HCT116 (cell line): Measurements from ENCODE around the gene RAMP3. TPM values are rescaled to one million over a fixed set of nuclear protein-coding genes. Genes with fewer than 3 reads are reported as not detected.

Experiments used
- ATAC-seq: fragments of 200-7000 bp; cut with Tn5 transposase; 2 replicates; pipeline ENCODE4 v1.9.1; 2020; ENCODE audit warnings: mild to moderate bottlenecking, moderate library complexity
- BruUV-seq: library from RNA; stranded (reverse); fragments of 400-500 nt; replicated peaks from 2 replicates; lab custom pipeline; 2021; lab: Mats Ljungman, UMichigan
- CTCF ChIA-PET: fragments of 300-600 bp; sonication (Branson Sonifier 250); formaldehyde crosslinking; loops from one replicate; lab custom pipeline; 2021; ENCODE audit warnings: antibody characterized with exemption; lab: Charles Lee
- POLR2A ChIA-PET: fragments of 300-600, 350-600 bp; sonication (Branson Sonifier 250); formaldehyde crosslinking; loops from one replicate; lab custom pipeline; 2021; ENCODE audit warnings: antibody characterized with exemption; lab: Charles Lee
- RAD21 ChIA-PET, 2 experiments: fragments of 300-600 bp; sonication (Branson Sonifier 250); formaldehyde crosslinking; loops; one replicate each; lab custom pipeline; 2023; ENCODE audit warnings: low total read pairs in 2 of 2; ENCODE audit not compliant: uncharacterized antibody in 2 of 2, unreplicated experiment in 2 of 2, low non-redundant PET in 1 of 2; lab: Charles Lee
- DNase-seq: peaks from one replicate; pipeline ENCODE4 v3.0.0-alpha.2; 2010; ENCODE audit warnings: low read depth, low spot score
- H2AFZ ChIP-seq: fragments of 200-600 bp; shearing (Covaris generic), sonication (generic); 2 replicates; pipeline ENCODE4 v1.6.1; 2017; ENCODE audit warnings: low read depth, mixed run types, mixed read lengths, antibody characterized with exemption, low read length; ENCODE audit not compliant: poor library complexity, severe bottlenecking
- H3K27ac ChIP-seq: 2 replicates; pipeline ENCODE4 v1.5.1; 2012; ENCODE audit warnings: low read depth, low read length
- H3K27me3 ChIP-seq: fragments of 200-600 bp; sonication (generic); 2 replicates; pipeline ENCODE4 v1.6.1; 2016; ENCODE audit warnings: mixed run types, low read length, mixed read lengths; ENCODE audit not compliant: insufficient read depth
- H3K36me3 ChIP-seq, 2 experiments: fragments of 200-500 bp in 1 of 2; fragments of 200-600 bp in 1 of 2; sonication (Bioruptor generic) in 1 of 2; sonication (generic) in 1 of 2; 2 replicates each; pipeline versions ENCODE4 v1.5.1 to v1.6.1; 2014 to 2016; ENCODE audit warnings: low read length in 2 of 2, inconsistent platforms in 1 of 2, mixed read lengths in 1 of 2, mixed run types in 1 of 2; ENCODE audit not compliant: insufficient read depth in 2 of 2, control insufficient read depth in 1 of 2
- H3K4me1 ChIP-seq, 2 experiments: fragments of 200-600 bp in 1 of 2; sonication (generic) in 1 of 2; 2 replicates each; pipeline versions ENCODE4 v1.5.1 to v1.6.1; 2012 to 2017; ENCODE audit warnings: low read length in 2 of 2, inconsistent platforms in 1 of 2, mild to moderate bottlenecking in 1 of 2, mixed read lengths in 1 of 2, mixed run types in 1 of 2, moderate library complexity in 1 of 2; ENCODE audit not compliant: insufficient read depth in 2 of 2, control insufficient read depth in 1 of 2
- H3K4me2 ChIP-seq: fragments of 200-600 bp; sonication (generic); 2 replicates; pipeline ENCODE4 v1.6.1; 2017; ENCODE audit warnings: mixed run types, low read length, mixed read lengths
- H3K4me3 ChIP-seq, 2 experiments: fragments of 200-600 bp in 1 of 2; sonication (generic) in 1 of 2; replicated peaks in 1 of 2; 2 replicates each; pipeline ENCODE4 v1.5.1; 2011 to 2016; ENCODE audit warnings: low read length in 2 of 2, control low read depth in 1 of 2, low read depth in 1 of 2, mild to moderate bottlenecking in 1 of 2, mixed read lengths in 1 of 2, mixed run types in 1 of 2
- H3K79me2 ChIP-seq: fragments of 200-600 bp; sonication (generic); 2 replicates; pipeline ENCODE4 v1.6.1; 2017; ENCODE audit warnings: mild to moderate bottlenecking, mixed run types, low read length, moderate library complexity, mixed read lengths; ENCODE audit not compliant: insufficient read depth
- H3K9ac ChIP-seq: fragments of 200-600 bp; sonication (generic); 2 replicates; pipeline ENCODE4 v1.6.1; 2016; ENCODE audit warnings: low read length, mixed read lengths
- H3K9me2 ChIP-seq: fragments of 200-600 bp; sonication (generic), shearing (Covaris generic); 2 replicates; pipeline ENCODE4 v1.6.1; 2017; ENCODE audit warnings: mixed run types, mild to moderate bottlenecking, moderate library complexity; ENCODE audit not compliant: insufficient read depth
- H3K9me3 ChIP-seq, 2 experiments: fragments of 200-500 bp in 1 of 2; fragments of 200-600 bp in 1 of 2; sonication (Bioruptor generic) in 1 of 2; sonication (generic) in 1 of 2; 2 replicates each; pipeline ENCODE4 v1.6.1; 2014 to 2017; ENCODE audit warnings: low read length in 2 of 2, mixed read lengths in 2 of 2, inconsistent platforms in 1 of 2, low read depth in 1 of 2, mild to moderate bottlenecking in 1 of 2, mixed run types in 1 of 2, moderate library complexity in 1 of 2; ENCODE audit not compliant: control insufficient read depth in 1 of 2, insufficient read depth in 1 of 2
- H4K20me1 ChIP-seq: fragments of 200-600 bp; sonication (generic), shearing (Covaris generic); 2 replicates; pipeline ENCODE4 v1.6.1; 2017; ENCODE audit warnings: mixed run types, mild to moderate bottlenecking, moderate library complexity; ENCODE audit not compliant: insufficient read depth
- CBX3 ChIP-seq: IDR thresholded peaks from 2 replicates; pipeline ENCODE4 v1.6.1; 2012; ENCODE audit warnings: low read depth
- CEBPB ChIP-seq: IDR thresholded peaks from 2 replicates; pipeline ENCODE4 v1.6.1; 2012; ENCODE audit warnings: low read depth
- ELF1 ChIP-seq: IDR thresholded peaks from 2 replicates; pipeline ENCODE4 v1.6.1; 2012; ENCODE audit warnings: low read depth, borderline replicate concordance
- EZH2 ChIP-seq: fragments of 200-600 bp; sonication (generic); IDR thresholded peaks from 2 replicates; pipeline ENCODE4 v1.6.1; 2017; ENCODE audit warnings: antibody characterized with exemption, mixed run types
- EZH2phosphoT487 ChIP-seq: fragments of 200-600 bp; IDR thresholded peaks from 2 replicates; pipeline ENCODE4 v1.6.1; 2018; ENCODE audit warnings: antibody characterized with exemption, borderline replicate concordance
- FOSL1 ChIP-seq: IDR thresholded peaks from 2 replicates; pipeline ENCODE4 v1.6.1; 2012; ENCODE audit warnings: low read depth
- JUND ChIP-seq: IDR thresholded peaks from 2 replicates; pipeline ENCODE4 v1.6.1; 2012
- POLR2A ChIP-seq: IDR thresholded peaks from 2 replicates; pipeline ENCODE4 v1.7.0; 2011; ENCODE audit warnings: borderline replicate concordance; ENCODE audit not compliant: insufficient read depth, insufficient read length; ENCODE audit errors: extremely low read depth
- POLR2AphosphoS5 ChIP-seq: IDR thresholded peaks from 2 replicates; pipeline ENCODE4 v1.6.1; 2011; ENCODE audit warnings: mild to moderate bottlenecking, low read depth, low read length, moderate library complexity
- SP1 ChIP-seq: IDR thresholded peaks from 2 replicates; pipeline ENCODE4 v1.6.1; 2012; ENCODE audit warnings: low read depth
- SRF ChIP-seq: IDR thresholded peaks from 2 replicates; pipeline ENCODE4 v1.6.1; 2012; ENCODE audit warnings: low read depth
- TCF7L2 ChIP-seq: IDR thresholded peaks from 2 replicates; pipeline ENCODE4 v1.7.0; 2011; ENCODE audit warnings: borderline replicate concordance, inconsistent platforms; ENCODE audit not compliant: insufficient read depth, insufficient read length; ENCODE audit errors: extremely low read depth
- YY1 ChIP-seq: IDR thresholded peaks from 2 replicates; pipeline ENCODE4 v1.6.1; 2011; ENCODE audit warnings: low read length, low read depth, moderate library complexity, mild to moderate bottlenecking; ENCODE audit not compliant: insufficient replicate concordance; ENCODE audit errors: extremely low read depth
- ZNF274 ChIP-seq: fragments of 200-500 bp; sonication (Bioruptor generic); IDR thresholded peaks from 2 replicates; pipeline ENCODE4 v1.6.1; 2014; ENCODE audit warnings: mild to moderate bottlenecking, low read depth, low read length, inconsistent platforms
- intact Hi-C: fragments of 100-400 bp; cut with micrococcal nuclease; formaldehyde crosslinking; loops from 2 replicates; pipeline ENCODE4 v1.10.0; 2022
- total RNA-seq: library from RNA; stranded (reverse); gene quantifications from one replicate; pipeline ENCODE4 v1.2.1, GENCODE V29; 2021; ENCODE audit not compliant: unreplicated experiment
- TF ChIP-seq, protein P1 (sequence below): IDR thresholded peaks from 2 replicates; pipeline ENCODE4 v1.6.1; 2012
- TF ChIP-seq, protein P2 (sequence below): IDR thresholded peaks from 2 replicates; pipeline ENCODE4 v1.6.1; 2012; ENCODE audit warnings: low read depth
- TF ChIP-seq, protein P3 (sequence below), 3 experiments: fragments of 200-600 bp in 1 of 3; sonication (generic) in 1 of 3; IDR thresholded peaks in 2 of 3; conservative IDR thresholded peaks in 1 of 3; 2 replicates each; pipeline ENCODE4 v1.5.1; 2012 to 2017; ENCODE audit warnings: low read depth in 2 of 3, low read length in 2 of 3, antibody characterized with exemption in 1 of 3, borderline replicate concordance in 1 of 3, control low read depth in 1 of 3, mild to moderate bottlenecking in 1 of 3, mixed read lengths in 1 of 3, mixed run types in 1 of 3, moderate library complexity in 1 of 3; ENCODE audit not compliant: insufficient read depth in 1 of 3
- TF ChIP-seq, protein P4 (sequence below): IDR thresholded peaks from 2 replicates; pipeline ENCODE4 v1.6.1; 2012
- TF ChIP-seq, protein P5 (sequence below): IDR thresholded peaks from 2 replicates; pipeline ENCODE4 v1.6.1; 2011; ENCODE audit warnings: mild to moderate bottlenecking, low read length, moderate library complexity; ENCODE audit not compliant: insufficient replicate concordance; ENCODE audit errors: extremely low read depth

The RAMP3 gene
- total RNA-seq, 1 experiment from 2014 or later: not detected

DNA sequence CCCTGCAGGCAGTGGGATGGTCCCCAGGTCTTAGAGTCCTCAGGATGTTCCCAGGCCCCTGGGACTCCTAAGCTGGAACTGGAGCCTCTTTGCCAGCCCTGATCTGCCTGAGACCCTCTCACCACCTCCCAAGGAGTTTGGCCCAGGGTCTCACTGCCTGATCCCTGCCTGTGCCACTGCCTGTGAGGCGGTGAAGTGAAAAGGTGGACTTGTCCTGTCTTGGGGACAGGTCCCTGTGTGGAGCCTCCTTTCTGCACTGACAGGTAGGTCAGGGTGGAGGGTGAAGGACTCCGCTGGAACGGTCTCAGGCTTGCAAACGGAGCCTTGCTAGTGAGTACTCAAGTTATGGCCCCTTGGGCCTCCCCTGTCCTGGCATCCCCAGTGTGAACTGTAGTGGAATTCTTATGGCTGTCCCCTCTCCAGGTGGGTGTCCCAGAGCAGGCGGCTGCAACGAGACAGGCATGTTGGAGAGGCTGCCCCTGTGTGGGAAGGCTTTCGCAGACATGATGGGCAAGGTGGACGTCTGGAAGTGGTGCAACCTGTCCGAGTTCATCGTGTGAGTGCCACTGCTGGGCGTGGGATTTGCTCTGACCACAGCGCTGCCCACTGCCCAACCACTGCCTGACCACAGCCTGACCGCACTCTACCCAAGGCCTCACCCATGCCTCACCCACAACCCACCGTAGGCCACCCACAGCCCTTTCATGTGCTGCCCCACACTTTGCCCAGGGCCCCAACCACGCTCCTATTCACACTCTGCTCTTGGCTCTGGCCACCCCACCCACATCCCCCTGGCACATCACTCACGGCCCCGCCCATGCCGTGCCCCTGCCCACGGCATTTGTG, 19.5 kb downstream of the RAMP3 start:
- Histone ChIP-seq H3K36me3 (no peaks in the 10 kb centered on the region), H3K27me3 (peaks cover 9% of the 10 kb centered on the region; the same call in 1 of the 2 replicates), H3K4me3 (no peak overlapping the region), H3K4me2 (no peak overlapping the region), H3K9me2 (no peaks in the 10 kb centered on the region), H3K79me2 (no peaks in the 10 kb centered on the region), H2AFZ (no peak overlapping the region)
- intact Hi-C loops: no loop called here
- ATAC-seq (no peak), DNase-seq (no peak)
- no TSS peak for BruUV-seq
- TF ChIP-seq EZH2phosphoT487 (no peak), ZNF274 (no peak), SRF (no peak), SP1 (no peak), ELF1 (no peak), YY1 (no peak), POLR2AphosphoS5 (no peak), TCF7L2 (no peak), FOSL1 (no peak), EZH2 (no peak), CEBPB (no peak), POLR2A (no peak), JUND (no peak), CBX3 (no peak)
- TF ChIP-seq, protein P1, sequence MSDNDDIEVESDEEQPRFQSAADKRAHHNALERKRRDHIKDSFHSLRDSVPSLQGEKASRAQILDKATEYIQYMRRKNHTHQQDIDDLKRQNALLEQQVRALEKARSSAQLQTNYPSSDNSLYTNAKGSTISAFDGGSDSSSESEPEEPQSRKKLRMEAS: no peak
- TF ChIP-seq, protein P2, sequence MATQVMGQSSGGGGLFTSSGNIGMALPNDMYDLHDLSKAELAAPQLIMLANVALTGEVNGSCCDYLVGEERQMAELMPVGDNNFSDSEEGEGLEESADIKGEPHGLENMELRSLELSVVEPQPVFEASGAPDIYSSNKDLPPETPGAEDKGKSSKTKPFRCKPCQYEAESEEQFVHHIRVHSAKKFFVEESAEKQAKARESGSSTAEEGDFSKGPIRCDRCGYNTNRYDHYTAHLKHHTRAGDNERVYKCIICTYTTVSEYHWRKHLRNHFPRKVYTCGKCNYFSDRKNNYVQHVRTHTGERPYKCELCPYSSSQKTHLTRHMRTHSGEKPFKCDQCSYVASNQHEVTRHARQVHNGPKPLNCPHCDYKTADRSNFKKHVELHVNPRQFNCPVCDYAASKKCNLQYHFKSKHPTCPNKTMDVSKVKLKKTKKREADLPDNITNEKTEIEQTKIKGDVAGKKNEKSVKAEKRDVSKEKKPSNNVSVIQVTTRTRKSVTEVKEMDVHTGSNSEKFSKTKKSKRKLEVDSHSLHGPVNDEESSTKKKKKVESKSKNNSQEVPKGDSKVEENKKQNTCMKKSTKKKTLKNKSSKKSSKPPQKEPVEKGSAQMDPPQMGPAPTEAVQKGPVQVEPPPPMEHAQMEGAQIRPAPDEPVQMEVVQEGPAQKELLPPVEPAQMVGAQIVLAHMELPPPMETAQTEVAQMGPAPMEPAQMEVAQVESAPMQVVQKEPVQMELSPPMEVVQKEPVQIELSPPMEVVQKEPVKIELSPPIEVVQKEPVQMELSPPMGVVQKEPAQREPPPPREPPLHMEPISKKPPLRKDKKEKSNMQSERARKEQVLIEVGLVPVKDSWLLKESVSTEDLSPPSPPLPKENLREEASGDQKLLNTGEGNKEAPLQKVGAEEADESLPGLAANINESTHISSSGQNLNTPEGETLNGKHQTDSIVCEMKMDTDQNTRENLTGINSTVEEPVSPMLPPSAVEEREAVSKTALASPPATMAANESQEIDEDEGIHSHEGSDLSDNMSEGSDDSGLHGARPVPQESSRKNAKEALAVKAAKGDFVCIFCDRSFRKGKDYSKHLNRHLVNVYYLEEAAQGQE: no peak
- TF ChIP-seq, protein P3, sequence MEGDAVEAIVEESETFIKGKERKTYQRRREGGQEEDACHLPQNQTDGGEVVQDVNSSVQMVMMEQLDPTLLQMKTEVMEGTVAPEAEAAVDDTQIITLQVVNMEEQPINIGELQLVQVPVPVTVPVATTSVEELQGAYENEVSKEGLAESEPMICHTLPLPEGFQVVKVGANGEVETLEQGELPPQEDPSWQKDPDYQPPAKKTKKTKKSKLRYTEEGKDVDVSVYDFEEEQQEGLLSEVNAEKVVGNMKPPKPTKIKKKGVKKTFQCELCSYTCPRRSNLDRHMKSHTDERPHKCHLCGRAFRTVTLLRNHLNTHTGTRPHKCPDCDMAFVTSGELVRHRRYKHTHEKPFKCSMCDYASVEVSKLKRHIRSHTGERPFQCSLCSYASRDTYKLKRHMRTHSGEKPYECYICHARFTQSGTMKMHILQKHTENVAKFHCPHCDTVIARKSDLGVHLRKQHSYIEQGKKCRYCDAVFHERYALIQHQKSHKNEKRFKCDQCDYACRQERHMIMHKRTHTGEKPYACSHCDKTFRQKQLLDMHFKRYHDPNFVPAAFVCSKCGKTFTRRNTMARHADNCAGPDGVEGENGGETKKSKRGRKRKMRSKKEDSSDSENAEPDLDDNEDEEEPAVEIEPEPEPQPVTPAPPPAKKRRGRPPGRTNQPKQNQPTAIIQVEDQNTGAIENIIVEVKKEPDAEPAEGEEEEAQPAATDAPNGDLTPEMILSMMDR (IDR thresholded peaks at IDR 0.05 in 2 of 3, conservative IDR thresholded peaks at IDR 0.05 in 1 of 3; ENCODE audit: borderline replicate concordance in 1 of 3, insufficient read depth in 1 of 3, low read depth in 2 of 3, low read length in 2 of 3): no peak
- TF ChIP-seq, protein P4, sequence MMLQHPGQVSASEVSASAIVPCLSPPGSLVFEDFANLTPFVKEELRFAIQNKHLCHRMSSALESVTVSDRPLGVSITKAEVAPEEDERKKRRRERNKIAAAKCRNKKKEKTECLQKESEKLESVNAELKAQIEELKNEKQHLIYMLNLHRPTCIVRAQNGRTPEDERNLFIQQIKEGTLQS: no peak
- TF ChIP-seq, protein P5, sequence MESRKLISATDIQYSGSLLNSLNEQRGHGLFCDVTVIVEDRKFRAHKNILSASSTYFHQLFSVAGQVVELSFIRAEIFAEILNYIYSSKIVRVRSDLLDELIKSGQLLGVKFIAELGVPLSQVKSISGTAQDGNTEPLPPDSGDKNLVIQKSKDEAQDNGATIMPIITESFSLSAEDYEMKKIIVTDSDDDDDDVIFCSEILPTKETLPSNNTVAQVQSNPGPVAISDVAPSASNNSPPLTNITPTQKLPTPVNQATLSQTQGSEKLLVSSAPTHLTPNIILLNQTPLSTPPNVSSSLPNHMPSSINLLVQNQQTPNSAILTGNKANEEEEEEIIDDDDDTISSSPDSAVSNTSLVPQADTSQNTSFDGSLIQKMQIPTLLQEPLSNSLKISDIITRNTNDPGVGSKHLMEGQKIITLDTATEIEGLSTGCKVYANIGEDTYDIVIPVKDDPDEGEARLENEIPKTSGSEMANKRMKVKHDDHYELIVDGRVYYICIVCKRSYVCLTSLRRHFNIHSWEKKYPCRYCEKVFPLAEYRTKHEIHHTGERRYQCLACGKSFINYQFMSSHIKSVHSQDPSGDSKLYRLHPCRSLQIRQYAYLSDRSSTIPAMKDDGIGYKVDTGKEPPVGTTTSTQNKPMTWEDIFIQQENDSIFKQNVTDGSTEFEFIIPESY: no peak
- TF ChIP-seq, all 23 proteins: peak for 0
- H3K27ac ChIP-seq: no peak overlapping the region
- no peaks in the 10 kb centered on the region for H3K4me1 ChIP-seq
- ChIA-PET RAD21 (no interaction called here), POLR2A (no interaction called here), CTCF (no interaction called here)
- H4K20me1 ChIP-seq: no peaks in the 10 kb centered on the region
- H3K9ac ChIP-seq: no peak overlapping the region
- H3K9me3 ChIP-seq: no peaks in the 10 kb centered on the region
